HUES64 (cell line): ENCODE results near the gene BTBD9.

Experiments used
- H3K27ac ChIP-seq: 2 replicates; pipeline ENCODE4 v1.7.0; 2013; ENCODE audit warnings: low read depth, low read length, inconsistent platforms
- H3K27me3 ChIP-seq: 2 replicates; pipeline ENCODE4 v1.6.1; 2013; ENCODE audit warnings: mild to moderate bottlenecking, low read length; ENCODE audit not compliant: insufficient read depth
- H3K36me3 ChIP-seq: 2 replicates; pipeline ENCODE4 v1.6.1; 2013; ENCODE audit warnings: mild to moderate bottlenecking, low read length; ENCODE audit not compliant: insufficient read depth
- H3K4me1 ChIP-seq: 2 replicates; pipeline ENCODE4 v1.6.1; 2013; ENCODE audit warnings: mild to moderate bottlenecking, low read length, moderate library complexity; ENCODE audit not compliant: insufficient read depth
- H3K4me3 ChIP-seq: 2 replicates; pipeline ENCODE4 v1.5.1; 2013; ENCODE audit warnings: mild to moderate bottlenecking, low read length, moderate library complexity
- H3K9ac ChIP-seq: 2 replicates; pipeline ENCODE4 v1.6.1; 2013; ENCODE audit warnings: mild to moderate bottlenecking, low read depth, low read length
- H3K9me3 ChIP-seq: 2 replicates; pipeline ENCODE4 v1.6.1; 2013; ENCODE audit warnings: low read depth, low read length; ENCODE audit not compliant: insufficient read depth
- WGBS: fragments of 150-250, 120-280 bp; methylation state at CpG from one replicate; pipeline ENCODE4 v1.1.7; 2013; ENCODE audit warnings: missing lambda C conversion rate; 5-methylcytosine and 5-hydroxymethylcytosine counted together

The BTBD9 gene

GRCh38 chr6:38400764-38401163, 239.0 kb downstream of the BTBD9 start:
- Histone ChIP-seq H3K9me3 (no peaks in the 10 kb centered on the region), H3K4me3 (no peak overlapping the region), H3K27me3 (no peaks in the 10 kb centered on the region), H3K9ac (no peak overlapping the region), H3K4me1 (0 out of 2 replicates have a peak, but pooled peaks cover 5% of the 10 kb centered on the region), H3K36me3 (no peaks in the 10 kb centered on the region), H3K27ac (no peak overlapping the region)
- WGBS: 100% methylated on average over 1 of the region's 1 CpG

- H3K36me3 ChIP-seq: no peaks in the 10 kb centered on the region
- no peak overlapping the region for H3K27ac ChIP-seq
- 88% methylated on average over 3 of the region's 3 CpGs for WGBS
- H3K4me1 ChIP-seq: 0 out of 2 replicates have a peak, but pooled peaks cover 5% of the 10 kb centered on the region
- no peak overlapping the region for H3K9ac ChIP-seq
- no peaks in the 10 kb centered on the region for H3K9me3 ChIP-seq
- H3K27me3 ChIP-seq: no peaks in the 10 kb centered on the region
- H3K4me3 ChIP-seq: no peak overlapping the region
Observed at GRCh38 chr6:38400101-38400500, 239.6 kb downstream of the BTBD9 start.

GRCh38 chr6:38396209-38396608, 243.5 kb downstream of the BTBD9 start:
- no peak overlapping the region for H3K4me3 ChIP-seq
- no peaks in the 10 kb centered on the region for H3K27me3 ChIP-seq
- no peak overlapping the region for H3K9ac ChIP-seq
- H3K4me1 ChIP-seq: peaks cover 20% of the 10 kb centered on the region
- 94% methylated on average over 3 of the region's 3 CpGs for WGBS
- no peaks in the 10 kb centered on the region for H3K36me3 ChIP-seq
- no peak overlapping the region for H3K27ac ChIP-seq
- no peaks in the 10 kb centered on the region for H3K9me3 ChIP-seq

DNA sequence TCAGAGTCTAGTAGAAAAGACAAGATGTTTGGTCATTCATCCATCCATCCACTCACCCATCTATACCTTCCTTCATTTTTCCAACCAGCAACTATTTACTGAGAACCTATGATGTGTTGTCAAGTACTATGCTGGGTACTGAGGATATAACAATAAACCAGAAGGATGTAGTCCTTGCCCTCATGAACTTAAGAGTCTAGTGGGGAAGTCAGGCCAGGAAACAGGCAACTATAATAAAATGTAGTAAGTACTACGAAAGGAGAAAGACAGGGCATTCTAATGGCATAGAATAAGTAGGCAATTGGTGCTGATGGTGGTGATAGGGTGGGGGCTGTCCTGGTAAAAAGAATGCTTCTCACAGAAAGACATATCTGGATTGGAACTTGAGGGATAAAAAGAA, 245.7 kb downstream of the BTBD9 start:
- Histone ChIP-seq H3K9ac (no peak overlapping the region), H3K27ac (no peak overlapping the region), H3K4me3 (no peak overlapping the region), H3K9me3 (no peaks in the 10 kb centered on the region), H3K27me3 (no peaks in the 10 kb centered on the region), H3K4me1 (peaks cover 24% of the 10 kb centered on the region), H3K36me3 (no peaks in the 10 kb centered on the region)
- 90% methylated on average over 1 of the region's 1 CpG for WGBS

DNA sequence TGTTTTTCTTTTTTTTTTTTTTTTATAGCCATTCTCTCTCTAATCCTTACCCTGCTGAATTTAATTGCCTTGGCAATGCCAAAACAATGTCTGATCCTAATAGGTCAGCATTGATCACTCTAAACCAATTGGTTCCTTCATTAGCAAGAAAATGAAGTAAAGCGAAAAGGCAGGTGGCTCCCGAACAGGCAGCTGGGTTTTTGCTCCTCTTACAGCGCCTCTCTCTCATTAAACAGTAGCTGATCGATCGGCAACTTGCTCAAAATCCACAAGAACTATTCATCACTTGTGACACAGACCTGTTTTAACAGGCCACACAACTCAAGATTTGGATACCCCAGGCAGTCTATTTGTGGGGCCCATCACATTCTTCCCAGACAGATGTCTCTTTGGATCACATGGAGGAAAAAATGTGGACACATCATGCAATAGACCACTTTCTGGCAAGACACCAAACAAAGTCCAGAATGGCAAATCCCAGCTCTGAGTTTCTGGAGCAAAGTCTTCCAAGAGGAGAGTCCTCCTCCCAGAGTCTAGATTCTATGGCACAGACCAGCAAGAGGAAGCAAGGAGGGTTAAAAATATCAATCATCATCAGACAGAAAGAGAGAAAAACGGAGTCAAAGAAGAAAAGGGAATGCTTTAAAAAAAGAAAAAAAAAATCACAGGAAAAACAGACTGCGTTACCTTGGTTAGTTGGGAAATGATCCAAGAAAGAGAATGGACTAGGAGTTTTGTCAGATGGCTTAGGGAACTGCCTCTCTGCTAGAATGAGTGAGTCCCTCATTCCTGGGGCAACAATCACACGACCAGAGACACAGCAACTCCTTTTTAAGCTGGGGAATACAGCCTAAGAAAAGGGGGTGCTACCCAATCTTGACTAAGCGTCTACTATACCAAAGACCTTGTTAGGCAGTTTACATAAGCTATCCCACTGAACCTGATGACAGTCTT, 247.8 kb downstream of the BTBD9 start:
- 77% methylated on average over 9 of the region's 9 CpGs for WGBS
- Histone ChIP-seq H3K4me3 (no peak overlapping the region), H3K9me3 (no peaks in the 10 kb centered on the region), H3K27ac (no peak overlapping the region), H3K9ac (no peak overlapping the region), H3K4me1 (peaks cover 24% of the 10 kb centered on the region), H3K36me3 (no peaks in the 10 kb centered on the region), H3K27me3 (no peaks in the 10 kb centered on the region)

- Histone ChIP-seq H3K27ac (no peak overlapping the region), H3K27me3 (no peaks in the 10 kb centered on the region), H3K4me3 (no peak overlapping the region), H3K36me3 (no peaks in the 10 kb centered on the region), H3K9me3 (no peaks in the 10 kb centered on the region), H3K4me1 (peaks cover 24% of the 10 kb centered on the region), H3K9ac (no peak overlapping the region)
Observed at GRCh38 chr6:38391206-38391605, 248.5 kb downstream of the BTBD9 start.

DNA sequence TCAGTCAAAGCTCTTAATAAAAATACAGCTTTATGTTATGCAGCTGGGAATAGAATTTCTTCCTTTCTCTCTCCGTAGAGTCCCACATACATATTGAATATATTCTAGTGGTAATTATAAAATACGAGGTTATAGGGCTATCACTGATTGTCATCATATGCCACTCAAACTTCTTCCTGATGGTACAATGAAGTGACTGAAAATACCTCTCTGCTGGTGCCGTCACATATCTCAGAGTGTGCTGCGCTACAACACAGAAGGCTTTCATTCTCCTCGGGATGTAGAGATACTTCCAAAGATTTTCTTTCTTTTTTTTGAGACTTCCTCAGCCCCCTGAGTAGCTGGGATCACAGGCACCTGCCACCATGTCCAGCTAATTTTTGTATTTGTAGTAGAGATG, 249.9 kb downstream of the BTBD9 start:
- H3K9ac ChIP-seq: no peak overlapping the region
- H3K9me3 ChIP-seq: no peaks in the 10 kb centered on the region
- H3K27ac ChIP-seq: no peak overlapping the region
- H3K4me3 ChIP-seq: no peak overlapping the region
- H3K27me3 ChIP-seq: no peaks in the 10 kb centered on the region
- H3K36me3 ChIP-seq: no peaks in the 10 kb centered on the region
- over 99% methylated on average over 4 of the region's 5 CpGs for WGBS
- peaks cover 24% of the 10 kb centered on the region for H3K4me1 ChIP-seq

DNA sequence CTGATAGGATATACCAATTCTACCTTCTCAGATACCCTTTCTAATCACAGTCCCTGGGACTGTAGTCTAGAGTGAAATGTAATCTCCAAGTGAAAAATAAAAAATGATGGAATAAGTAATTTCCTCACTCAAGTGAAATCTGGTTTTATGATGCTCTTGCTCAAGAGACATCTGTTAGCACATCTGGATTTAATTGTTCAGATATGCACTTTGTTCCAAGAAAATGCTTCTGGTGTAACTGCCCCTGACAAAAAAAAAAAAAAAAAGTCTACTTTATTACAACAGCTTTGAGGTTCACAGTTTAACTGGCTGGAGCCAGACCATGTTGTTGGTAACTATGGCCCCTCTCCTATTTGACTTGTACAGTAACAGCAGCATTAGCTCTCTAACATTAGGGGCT, 251.8 kb downstream of the BTBD9 start:
- no peak overlapping the region for H3K4me3 ChIP-seq
- H3K9ac ChIP-seq: no peak overlapping the region
- peaks cover 21% of the 10 kb centered on the region for H3K4me1 ChIP-seq
- no peaks in the 10 kb centered on the region for H3K27me3 ChIP-seq
- H3K36me3 ChIP-seq: no peaks in the 10 kb centered on the region
- H3K27ac ChIP-seq: no peak overlapping the region
- H3K9me3 ChIP-seq: no peaks in the 10 kb centered on the region

DNA sequence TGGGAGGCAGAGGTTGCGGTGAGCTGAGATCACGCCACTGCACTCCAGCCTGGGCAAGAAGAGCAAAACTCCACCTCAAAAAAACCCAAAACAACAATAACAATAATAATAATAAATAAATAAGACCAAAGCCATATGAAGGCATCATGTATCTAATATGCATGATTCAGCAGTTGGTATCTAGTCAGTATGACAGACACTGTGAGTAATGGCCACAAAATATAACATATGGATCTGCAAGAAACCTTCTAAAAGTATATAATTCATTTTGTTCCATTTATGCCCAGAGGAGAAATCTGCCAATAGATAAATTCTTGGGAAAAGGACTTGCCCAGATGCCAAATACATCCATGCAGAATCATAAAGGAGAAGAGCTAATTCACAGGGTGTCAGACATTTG, 252.3 kb downstream of the BTBD9 start:
- no peaks in the 10 kb centered on the region for H3K9me3 ChIP-seq
- no peaks in the 10 kb centered on the region for H3K27me3 ChIP-seq
- H3K27ac ChIP-seq: no peak overlapping the region
- no peak overlapping the region for H3K9ac ChIP-seq
- no peaks in the 10 kb centered on the region for H3K36me3 ChIP-seq
- no peak overlapping the region for H3K4me3 ChIP-seq
- no CpG with 5 or more reads among the region's 2 CpGs for WGBS
- peaks cover 20% of the 10 kb centered on the region for H3K4me1 ChIP-seq

- H3K4me3 ChIP-seq: no peak overlapping the region
- WGBS: 95% methylated on average over 7 of the region's 7 CpGs
- H3K27me3 ChIP-seq: no peaks in the 10 kb centered on the region
- H3K9ac ChIP-seq: no peak overlapping the region
- no peaks in the 10 kb centered on the region for H3K9me3 ChIP-seq
- no peaks in the 10 kb centered on the region for H3K36me3 ChIP-seq
- H3K4me1 ChIP-seq: no peaks in the 10 kb centered on the region
- H3K27ac ChIP-seq: no peak overlapping the region
Observed at GRCh38 chr6:38378801-38379200, 260.9 kb downstream of the BTBD9 start.

DNA sequence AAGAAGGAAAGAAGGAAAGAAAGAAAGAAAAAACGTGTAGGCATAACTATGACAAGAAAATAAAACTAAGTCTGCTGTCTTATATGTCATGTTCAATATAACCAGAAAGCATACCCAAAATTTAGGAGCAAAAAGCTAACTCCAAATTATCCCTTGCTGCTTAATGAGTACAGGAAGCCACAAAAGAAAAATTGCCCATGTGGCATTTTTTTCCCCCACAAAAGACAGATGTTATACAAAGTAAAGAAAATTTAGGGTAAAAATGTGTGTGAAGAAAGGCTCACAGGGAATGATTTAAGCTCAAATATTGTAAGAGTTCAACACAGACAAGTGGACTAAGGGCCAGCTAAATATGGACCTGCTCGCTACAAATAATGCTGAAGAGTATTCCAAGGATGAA, 263.8 kb downstream of the BTBD9 start:
- Histone ChIP-seq H3K4me1 (peaks cover 5% of the 10 kb centered on the region; the same call in 1 of the 2 replicates), H3K9me3 (no peaks in the 10 kb centered on the region), H3K36me3 (no peaks in the 10 kb centered on the region), H3K27me3 (no peaks in the 10 kb centered on the region), H3K27ac (no peak overlapping the region), H3K9ac (no peak overlapping the region), H3K4me3 (no peak overlapping the region)
- 69% methylated on average over 2 of the region's 2 CpGs for WGBS
